C4-2B (cell line): ENCODE data around the gene EPHB6.

Experiments used
- H3K27ac ChIP-seq: fragments of 450-650 bp; 2 replicates; pipeline ENCODE4 v1.5.1; 2017
- CTCF ChIP-seq: fragments of 450-650 bp; conservative IDR thresholded peaks from 2 replicates; pipeline ENCODE4 v1.5.1; 2017; ENCODE audit warnings: mild to moderate bottlenecking
- ZFX ChIP-seq: fragments of 450-650 bp; IDR thresholded peaks from 2 replicates; pipeline ENCODE4 v1.6.1; 2017

The EPHB6 gene

DNA sequence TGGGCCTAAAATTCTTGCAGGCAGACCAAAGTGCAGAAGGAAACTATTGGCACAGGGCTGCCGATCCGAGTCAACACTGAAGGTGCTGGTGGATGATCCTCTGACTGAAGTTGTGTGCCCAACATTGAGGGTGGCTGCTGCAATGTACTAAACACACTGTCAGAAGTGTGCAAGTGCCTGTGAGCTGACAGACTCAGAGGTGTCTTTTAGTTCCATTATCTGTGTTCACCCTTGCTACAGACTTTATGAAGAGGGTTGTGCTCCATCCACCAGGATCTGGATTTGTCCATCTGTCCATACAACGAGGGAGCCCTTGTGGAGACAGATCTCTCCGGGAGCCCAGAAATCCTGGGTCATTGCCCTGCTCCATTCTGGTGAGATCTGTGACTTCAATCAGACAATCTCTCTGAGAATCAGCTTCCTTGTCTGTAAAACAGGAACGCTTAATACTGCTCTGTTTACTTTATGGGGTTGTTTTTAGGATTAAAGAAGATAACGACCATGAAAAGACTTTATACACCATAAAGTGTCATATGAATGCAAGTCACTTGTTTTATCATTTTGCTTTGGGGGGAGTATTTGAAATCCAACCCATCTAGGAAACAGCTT, 40.2 kb downstream of the EPHB6 start:
- TF ChIP-seq CTCF (no peak), ZFX (no peak)
- peak overlapping the region; percentile 93 for H3K27ac ChIP-seq

- peak overlapping the region; percentile 93 for H3K27ac ChIP-seq
- TF ChIP-seq CTCF (no peak), ZFX (no peak)
Measured at GRCh38 chr7:142896151-142896550, 41.3 kb downstream of the EPHB6 start.

DNA sequence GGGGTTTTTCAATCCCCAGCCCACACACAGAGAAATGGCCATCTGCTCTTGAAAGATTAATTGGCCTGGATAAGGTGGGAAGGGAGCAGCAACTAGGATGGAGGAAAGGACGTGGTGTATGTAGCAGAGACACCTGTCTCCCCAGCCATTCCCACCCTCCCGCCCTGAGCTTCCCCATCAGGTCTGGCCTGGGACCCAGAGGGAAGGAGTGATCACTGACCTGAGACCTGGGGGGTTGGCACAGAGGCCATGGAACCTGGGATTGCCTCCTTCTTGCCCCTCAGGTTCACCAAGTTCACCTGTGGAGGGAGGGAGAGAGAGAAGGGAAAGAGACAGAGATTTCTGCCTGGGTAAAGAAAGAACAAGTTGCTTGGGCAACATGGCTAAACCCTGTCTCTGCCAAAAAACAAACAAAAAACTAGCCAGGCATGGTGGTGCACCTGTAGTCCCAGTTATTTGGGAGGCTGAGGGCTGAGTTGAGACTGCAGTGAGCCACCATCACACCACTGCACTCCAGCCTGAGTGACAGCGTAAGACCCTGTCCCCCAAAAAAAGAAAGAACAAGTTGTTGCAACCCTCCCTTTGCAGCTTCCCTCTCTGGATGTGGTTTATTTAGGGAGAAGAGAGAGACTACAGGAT, 42.0 kb downstream of the EPHB6 start:
- TF ChIP-seq CTCF (no peak), ZFX (no peak)
- H3K27ac ChIP-seq, result peak overlapping the region; percentile 93

GRCh38 chr7:142897691-142898090, 42.8 kb downstream of the EPHB6 start:
- no peak for TF ChIP-seq ZFX
- no peak for TF ChIP-seq CTCF

GRCh38 chr7:142898377-142899170, 43.7 kb downstream of the EPHB6 start:
- TF ChIP-seq CTCF, result no peak
- no peak for TF ChIP-seq ZFX
- H3K27ac ChIP-seq, result peak overlapping the region; percentile 93

More at GRCh38 chr7:142897691-142898090, 42.8 kb downstream of the EPHB6 start:
- H3K27ac ChIP-seq, result peak overlapping the region; percentile 93

DNA sequence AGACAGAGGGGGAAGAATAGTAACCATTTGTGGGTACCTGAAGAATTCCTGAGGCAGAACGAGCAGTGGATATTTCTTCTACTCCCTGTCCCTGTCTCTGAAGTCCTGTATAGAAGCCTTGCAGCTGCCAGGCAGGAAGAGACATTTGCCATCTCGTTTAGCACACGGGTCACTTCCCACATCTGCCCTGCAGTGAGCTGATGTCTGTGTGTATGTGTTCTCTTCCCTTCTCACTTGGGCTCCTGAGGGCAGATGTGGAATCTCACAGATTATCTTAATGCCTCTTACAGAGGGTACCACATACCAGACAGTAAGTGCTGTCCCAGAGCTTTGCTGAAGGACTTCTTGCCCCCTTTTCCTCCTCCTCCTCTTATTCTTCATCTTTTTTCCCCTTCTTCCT, 44.8 kb downstream of the EPHB6 start:
- TF ChIP-seq CTCF, result no peak
- no peak for TF ChIP-seq ZFX
- peak overlapping the region; percentile 93; the same call in 1 of the 2 replicates for H3K27ac ChIP-seq
